Adrenal gland (tissue), 5 donors: ENCODE data around the gene CARS2.

ENCODE experiments used
- POLR2A ChIP-seq, 2 donors: fragments of 450-650 bp; IDR thresholded peaks; one replicate each; pipeline ENCODE4 v1.6.1; 2017; ENCODE audit warnings: antibody characterized with exemption in 2 of 2, mild to moderate bottlenecking in 2 of 2, moderate library complexity in 1 of 2
- TF ChIP-seq, protein P1 (sequence below), 6 experiments: fragments of 450-650 bp in 4 of 6; fragments of 200-600 bp in 2 of 6; sonication (generic) in 1 of 6; IDR thresholded peaks; 1 replicate in 5 of 6; 2 replicates in 1 of 6; pipeline versions ENCODE4 v1.5.1 to v1.8.0; 2016 to 2021; ENCODE audit warnings: antibody characterized with exemption in 6 of 6, mild to moderate bottlenecking in 2 of 6, moderate library complexity in 1 of 6
- donor health status: DM: no; HTN: no; CAD: no.

DNA sequence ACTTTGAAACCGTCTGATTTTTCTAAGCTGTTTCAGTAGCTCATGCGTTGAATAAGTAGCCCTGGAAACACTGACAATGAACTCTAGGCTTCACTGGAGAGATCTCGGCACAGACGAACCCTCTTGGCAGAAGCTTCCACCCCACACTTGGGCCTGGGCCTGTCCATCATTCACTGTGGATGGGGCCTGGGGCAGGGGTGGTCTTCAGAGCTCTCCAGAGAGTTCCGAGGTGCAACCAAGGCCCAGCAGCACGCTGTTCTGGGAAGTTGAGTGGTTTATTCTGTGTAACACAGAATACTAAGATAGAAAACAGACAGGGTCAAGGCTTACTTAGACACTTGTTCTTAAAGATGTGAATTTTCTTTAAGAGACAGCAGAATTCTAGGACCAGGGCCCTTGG, 68.6 kb downstream of the CARS2 start:
- TF ChIP-seq, protein P1, sequence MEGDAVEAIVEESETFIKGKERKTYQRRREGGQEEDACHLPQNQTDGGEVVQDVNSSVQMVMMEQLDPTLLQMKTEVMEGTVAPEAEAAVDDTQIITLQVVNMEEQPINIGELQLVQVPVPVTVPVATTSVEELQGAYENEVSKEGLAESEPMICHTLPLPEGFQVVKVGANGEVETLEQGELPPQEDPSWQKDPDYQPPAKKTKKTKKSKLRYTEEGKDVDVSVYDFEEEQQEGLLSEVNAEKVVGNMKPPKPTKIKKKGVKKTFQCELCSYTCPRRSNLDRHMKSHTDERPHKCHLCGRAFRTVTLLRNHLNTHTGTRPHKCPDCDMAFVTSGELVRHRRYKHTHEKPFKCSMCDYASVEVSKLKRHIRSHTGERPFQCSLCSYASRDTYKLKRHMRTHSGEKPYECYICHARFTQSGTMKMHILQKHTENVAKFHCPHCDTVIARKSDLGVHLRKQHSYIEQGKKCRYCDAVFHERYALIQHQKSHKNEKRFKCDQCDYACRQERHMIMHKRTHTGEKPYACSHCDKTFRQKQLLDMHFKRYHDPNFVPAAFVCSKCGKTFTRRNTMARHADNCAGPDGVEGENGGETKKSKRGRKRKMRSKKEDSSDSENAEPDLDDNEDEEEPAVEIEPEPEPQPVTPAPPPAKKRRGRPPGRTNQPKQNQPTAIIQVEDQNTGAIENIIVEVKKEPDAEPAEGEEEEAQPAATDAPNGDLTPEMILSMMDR (IDR thresholded peaks at IDR 0.05) = no peak
- no peak for TF ChIP-seq POLR2A (IDR thresholded peaks at IDR 0.05)
